MM.1S (cell line): ENCODE measurements around the gene GALNS.

Source experiments
- DNase-seq: peaks from one replicate; pipeline ENCODE4 v3.0.0-alpha.2; 2015
- H2AFZ ChIP-seq: fragments of 300-600 bp; sonication (generic); 2 replicates; pipeline ENCODE4 v1.6.0; 2016; ENCODE audit warnings: antibody characterized with exemption, low read length
- H3F3A ChIP-seq: fragments of 300-600 bp; sonication (generic); 2 replicates; pipeline ENCODE4 v1.6.1; 2016; ENCODE audit warnings: mild to moderate bottlenecking, antibody characterized with exemption, low read length, moderate library complexity, mixed read lengths; ENCODE audit not compliant: insufficient read depth
- H3K27ac ChIP-seq: fragments of 300-600 bp; sonication (generic); 2 replicates; pipeline ENCODE4 v1.5.1; 2016; ENCODE audit warnings: mild to moderate bottlenecking, low read length
- H3K27me3 ChIP-seq: fragments of 300-600 bp; sonication (generic); replicated peaks from 2 replicates; pipeline ENCODE4 v1.6.0; 2016; ENCODE audit warnings: low read length; ENCODE audit not compliant: insufficient read depth
- H3K36me3 ChIP-seq: fragments of 300-600 bp; sonication (generic); replicated peaks from 2 replicates; pipeline ENCODE4 v1.6.1; 2016; ENCODE audit warnings: mild to moderate bottlenecking, low read length, mixed read lengths; ENCODE audit not compliant: insufficient read depth
- H3K4me1 ChIP-seq: fragments of 300-600 bp; sonication (generic); 2 replicates; pipeline ENCODE4 v1.6.1; 2016; ENCODE audit warnings: low read length, mixed read lengths
- H3K4me2 ChIP-seq: fragments of 300-600 bp; sonication (generic); 2 replicates; pipeline ENCODE4 v1.6.0; 2016; ENCODE audit warnings: low read depth, low read length
- H3K4me3 ChIP-seq: fragments of 300-600 bp; sonication (generic); 2 replicates; pipeline ENCODE4 v1.5.1; 2016; ENCODE audit warnings: low read length, mixed read lengths
- H3K79me2 ChIP-seq: fragments of 300-600 bp; sonication (generic); 2 replicates; pipeline ENCODE4 v1.6.1; 2016; ENCODE audit warnings: mixed run types, low read length, mixed read lengths
- H3K9ac ChIP-seq: fragments of 300-600 bp; sonication (generic); 2 replicates; pipeline ENCODE4 v1.6.1; 2016; ENCODE audit warnings: low read length, mixed read lengths
- H3K9me2 ChIP-seq: fragments of 300-600 bp; sonication (generic); replicated peaks from 2 replicates; pipeline ENCODE4 v1.6.1; 2016; ENCODE audit warnings: mild to moderate bottlenecking, low read length, mixed read lengths; ENCODE audit not compliant: insufficient read depth
- H3K9me3 ChIP-seq: fragments of 300-600 bp; sonication (generic); replicated peaks from 2 replicates; pipeline ENCODE4 v1.6.1; 2016; ENCODE audit warnings: mild to moderate bottlenecking, low read length, mixed read lengths; ENCODE audit not compliant: insufficient read depth
- H4K20me1 ChIP-seq: fragments of 300-600 bp; sonication (generic); 2 replicates; pipeline ENCODE4 v1.6.1; 2016; ENCODE audit warnings: mild to moderate bottlenecking, low read length, moderate library complexity, mixed read lengths; ENCODE audit not compliant: insufficient read depth
- CTCF ChIP-seq: fragments of 300-600 bp; sonication (generic); IDR thresholded peaks from 2 replicates; pipeline ENCODE4 v1.5.1; 2016; ENCODE audit warnings: antibody characterized with exemption, low read length, mixed read lengths
- EZH2 ChIP-seq: fragments of 300-600 bp; sonication (generic); optimal IDR thresholded peaks from 2 replicates; pipeline ENCODE3; 2017; ENCODE audit warnings: low read depth, mild to moderate bottlenecking, antibody characterized with exemption, low read length, mixed read lengths
- EZH2phosphoT487 ChIP-seq: fragments of 300-600 bp; sonication (generic); IDR thresholded peaks from 2 replicates; pipeline ENCODE4 v1.6.1; 2018; ENCODE audit warnings: antibody characterized with exemption, low read length

Gene GALNS

GRCh38 chr16:88834670-88835069 lies 22.1 kb downstream of the GALNS start:
- no peaks in the 10 kb centered on the region for H3F3A ChIP-seq
- DNase-seq = no peak
- H3K4me1 ChIP-seq = no peaks in the 10 kb centered on the region
- no peak overlapping the region for H3K9ac ChIP-seq
- H3K36me3 ChIP-seq = no peaks in the 10 kb centered on the region
- H3K4me2 ChIP-seq = no peak overlapping the region
- no peak for TF ChIP-seq CTCF
- no peak for TF ChIP-seq EZH2phosphoT487
- no peak for TF ChIP-seq EZH2
- no peaks in the 10 kb centered on the region for H3K9me2 ChIP-seq
- H3K27ac ChIP-seq = no peak overlapping the region
- H3K4me3 ChIP-seq = no peak overlapping the region
- no peak overlapping the region for H2AFZ ChIP-seq
- H3K79me2 ChIP-seq = no peaks in the 10 kb centered on the region
- H4K20me1 ChIP-seq = no peaks in the 10 kb centered on the region
- peaks cover 4% of the 10 kb centered on the region for H3K27me3 ChIP-seq
- H3K9me3 ChIP-seq = no peaks in the 10 kb centered on the region

- Histone ChIP-seq H3K4me1 (no peaks in the 10 kb centered on the region), H3K27ac (no peak overlapping the region), H3F3A (no peaks in the 10 kb centered on the region), H3K9me2 (no peaks in the 10 kb centered on the region), H4K20me1 (no peaks in the 10 kb centered on the region), H3K4me2 (no peak overlapping the region), H3K79me2 (no peaks in the 10 kb centered on the region), H3K36me3 (no peaks in the 10 kb centered on the region), H2AFZ (no peak overlapping the region), H3K9ac (no peak overlapping the region), H3K9me3 (no peaks in the 10 kb centered on the region), H3K4me3 (no peak overlapping the region), H3K27me3 (peaks cover 4% of the 10 kb centered on the region)
- TF ChIP-seq EZH2 = no peak
- TF ChIP-seq CTCF = no peak
- no peak for TF ChIP-seq EZH2phosphoT487
- DNase-seq = no peak
Measured at GRCh38 chr16:88833086-88833485, 23.7 kb downstream of the GALNS start.

DNA sequence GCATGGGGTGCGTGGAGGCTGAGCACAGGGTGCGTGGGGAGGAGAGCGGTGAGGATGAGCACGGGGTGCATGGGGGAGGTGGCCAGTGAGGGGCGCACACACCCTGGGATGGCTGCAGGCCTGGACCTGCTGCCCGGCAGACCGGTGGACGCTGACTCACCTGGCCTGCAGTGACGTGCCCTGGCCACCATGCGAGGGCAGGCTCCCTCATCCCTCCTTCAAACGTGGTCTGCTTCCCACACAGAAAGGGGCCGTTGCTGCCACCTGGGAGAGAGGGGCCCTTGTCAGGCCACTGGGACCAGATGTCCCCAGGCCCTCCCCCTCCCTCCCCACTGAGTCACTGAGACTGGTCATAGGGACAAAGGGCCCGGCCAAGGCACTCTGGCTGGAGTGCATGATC lies 24.9 kb downstream of the GALNS start:
- Histone ChIP-seq H4K20me1 (no peaks in the 10 kb centered on the region), H3K9ac (no peak overlapping the region), H2AFZ (no peak overlapping the region), H3K4me1 (no peaks in the 10 kb centered on the region), H3K9me2 (no peaks in the 10 kb centered on the region), H3K4me3 (no peak overlapping the region), H3K27me3 (peaks cover 4% of the 10 kb centered on the region; the same call in 1 of the 2 replicates), H3F3A (no peaks in the 10 kb centered on the region), H3K79me2 (no peaks in the 10 kb centered on the region), H3K9me3 (no peaks in the 10 kb centered on the region), H3K4me2 (no peak overlapping the region), H3K36me3 (no peaks in the 10 kb centered on the region), H3K27ac (no peak overlapping the region)
- TF ChIP-seq EZH2 (no peak), CTCF (no peak)
- no peak for DNase-seq
